ENCODE measurements around the gene C1QTNF9B. TPM values are rescaled to one million over a fixed set of nuclear protein-coding genes. Genes with fewer than 3 reads are reported as not detected.
"Not testable (repeated sequence)": the region's sequence is repeated elsewhere in the genome, so short reads cannot be mapped to it uniquely, and the experiment has no call there.

The C1QTNF9B gene
- total RNA-seq, 1 donor from 2014 or later: not detected

DNA sequence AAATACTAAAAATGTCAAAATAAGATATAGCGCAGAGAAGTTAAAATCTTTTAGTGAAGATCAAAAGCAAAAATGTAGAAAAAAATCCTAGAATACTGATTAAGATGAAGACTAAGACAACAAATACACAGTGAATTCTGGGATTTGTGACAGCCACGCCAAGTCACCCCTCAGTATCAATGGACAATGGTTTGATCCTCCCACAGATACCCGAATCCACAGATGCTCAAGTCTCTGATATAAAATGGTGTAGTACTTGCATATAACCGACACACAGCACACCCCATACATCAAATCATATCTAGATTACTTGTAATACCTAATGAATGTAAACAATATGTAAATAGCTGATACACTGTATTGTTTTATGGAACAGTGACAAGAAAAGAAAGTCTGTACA is 14.0 kb downstream of the C1QTNF9B start:
- TF ChIP-seq, protein P1, sequence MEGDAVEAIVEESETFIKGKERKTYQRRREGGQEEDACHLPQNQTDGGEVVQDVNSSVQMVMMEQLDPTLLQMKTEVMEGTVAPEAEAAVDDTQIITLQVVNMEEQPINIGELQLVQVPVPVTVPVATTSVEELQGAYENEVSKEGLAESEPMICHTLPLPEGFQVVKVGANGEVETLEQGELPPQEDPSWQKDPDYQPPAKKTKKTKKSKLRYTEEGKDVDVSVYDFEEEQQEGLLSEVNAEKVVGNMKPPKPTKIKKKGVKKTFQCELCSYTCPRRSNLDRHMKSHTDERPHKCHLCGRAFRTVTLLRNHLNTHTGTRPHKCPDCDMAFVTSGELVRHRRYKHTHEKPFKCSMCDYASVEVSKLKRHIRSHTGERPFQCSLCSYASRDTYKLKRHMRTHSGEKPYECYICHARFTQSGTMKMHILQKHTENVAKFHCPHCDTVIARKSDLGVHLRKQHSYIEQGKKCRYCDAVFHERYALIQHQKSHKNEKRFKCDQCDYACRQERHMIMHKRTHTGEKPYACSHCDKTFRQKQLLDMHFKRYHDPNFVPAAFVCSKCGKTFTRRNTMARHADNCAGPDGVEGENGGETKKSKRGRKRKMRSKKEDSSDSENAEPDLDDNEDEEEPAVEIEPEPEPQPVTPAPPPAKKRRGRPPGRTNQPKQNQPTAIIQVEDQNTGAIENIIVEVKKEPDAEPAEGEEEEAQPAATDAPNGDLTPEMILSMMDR (IDR thresholded peaks at IDR 0.05): no peak
- H3K36me3 Mint-ChIP-seq (ENCODE audit: unreplicated experiment): peaks cover 13% of the 10 kb centered on the region
- H3K27ac Mint-ChIP-seq (ENCODE audit: unreplicated experiment): no peak overlapping the region
- H3K9me3 Mint-ChIP-seq (ENCODE audit: unreplicated experiment): no peaks in the 10 kb centered on the region
- H3K4me1 Mint-ChIP-seq (ENCODE audit: unreplicated experiment): peaks cover 11% of the 10 kb centered on the region
- no peaks in the 10 kb centered on the region for H3K27me3 Mint-ChIP-seq (ENCODE audit: unreplicated experiment)
- H3K4me3 Mint-ChIP-seq (ENCODE audit: unreplicated experiment): no peak overlapping the region
- DNase-seq (ENCODE audit: extremely low spot score, unreplicated experiment): no peak

- not testable (repeated sequence) for DNase-seq (ENCODE audit: extremely low spot score, unreplicated experiment); H3K27me3 Mint-ChIP-seq (ENCODE audit: unreplicated experiment); H3K4me3 Mint-ChIP-seq (ENCODE audit: unreplicated experiment); H3K9me3 Mint-ChIP-seq (ENCODE audit: unreplicated experiment); H3K27ac Mint-ChIP-seq (ENCODE audit: unreplicated experiment); H3K4me1 Mint-ChIP-seq (ENCODE audit: unreplicated experiment)
- H3K36me3 Mint-ChIP-seq (ENCODE audit: unreplicated experiment): peaks cover 14% of the 10 kb centered on the region
These were observed 15.9 kb downstream of the C1QTNF9B start for GRCh38 chr13:23881402-23881800.

GRCh38 chr13:23880493-23881401 is 16.6 kb downstream of the C1QTNF9B start:
- not testable (repeated sequence) for DNase-seq (ENCODE audit: extremely low spot score, unreplicated experiment); H3K4me3 Mint-ChIP-seq (ENCODE audit: unreplicated experiment); H3K4me1 Mint-ChIP-seq (ENCODE audit: unreplicated experiment); H3K27me3 Mint-ChIP-seq (ENCODE audit: unreplicated experiment); H3K27ac Mint-ChIP-seq (ENCODE audit: unreplicated experiment); H3K9me3 Mint-ChIP-seq (ENCODE audit: unreplicated experiment)
- H3K36me3 Mint-ChIP-seq (ENCODE audit: unreplicated experiment): peaks cover 14% of the 10 kb centered on the region

- H3K36me3 Mint-ChIP-seq (ENCODE audit: unreplicated experiment): peaks cover 9% of the 10 kb centered on the region
- no peak for DNase-seq (ENCODE audit: extremely low spot score, unreplicated experiment)
- no peaks in the 10 kb centered on the region for H3K9me3 Mint-ChIP-seq (ENCODE audit: unreplicated experiment)
- no peak overlapping the region for H3K27ac Mint-ChIP-seq (ENCODE audit: unreplicated experiment)
- no peaks in the 10 kb centered on the region for H3K4me1 Mint-ChIP-seq (ENCODE audit: unreplicated experiment)
- H3K4me3 Mint-ChIP-seq (ENCODE audit: unreplicated experiment): no peak overlapping the region
- TF ChIP-seq, protein P1 (IDR thresholded peaks at IDR 0.05): no peak
- no peaks in the 10 kb centered on the region for H3K27me3 Mint-ChIP-seq (ENCODE audit: unreplicated experiment)
These were observed 20.0 kb downstream of the C1QTNF9B start for GRCh38 chr13:23877286-23877685.

GRCh38 chr13:23876265-23876664 is 21.0 kb downstream of the C1QTNF9B start:
- DNase-seq (ENCODE audit: extremely low spot score, unreplicated experiment): no peak
- Mint-ChIP-seq H3K27me3 (ENCODE audit: unreplicated experiment) (no peaks in the 10 kb centered on the region), H3K9me3 (ENCODE audit: unreplicated experiment) (no peaks in the 10 kb centered on the region), H3K4me3 (ENCODE audit: unreplicated experiment) (no peak overlapping the region), H3K4me1 (ENCODE audit: unreplicated experiment) (no peaks in the 10 kb centered on the region), H3K27ac (ENCODE audit: unreplicated experiment) (no peak overlapping the region), H3K36me3 (ENCODE audit: unreplicated experiment) (peaks cover 9% of the 10 kb centered on the region)
- TF ChIP-seq, protein P1 (IDR thresholded peaks at IDR 0.05): peak; percentile 54

- H3K4me1 Mint-ChIP-seq (ENCODE audit: unreplicated experiment): no peaks in the 10 kb centered on the region
- peaks cover 3% of the 10 kb centered on the region for H3K36me3 Mint-ChIP-seq (ENCODE audit: unreplicated experiment)
- H3K4me3 Mint-ChIP-seq (ENCODE audit: unreplicated experiment): no peak overlapping the region
- H3K27me3 Mint-ChIP-seq (ENCODE audit: unreplicated experiment): no peaks in the 10 kb centered on the region
- no peaks in the 10 kb centered on the region for H3K9me3 Mint-ChIP-seq (ENCODE audit: unreplicated experiment)
- H3K27ac Mint-ChIP-seq (ENCODE audit: unreplicated experiment): no peak overlapping the region
- DNase-seq (ENCODE audit: extremely low spot score, unreplicated experiment): no peak
- TF ChIP-seq, protein P1 (IDR thresholded peaks at IDR 0.05): peak; percentile 66
These were observed 25.6 kb downstream of the C1QTNF9B start for GRCh38 chr13:23871616-23872220.

All from osteocyte (in vitro differentiated cells).